Subcutaneous abdominal adipose tissue (tissue), 5 donors: ENCODE results near the gene ADCK2.
"Not testable (repeated sequence)": the region's sequence is repeated elsewhere in the genome, so short reads cannot be mapped to it uniquely, and the experiment has no call there.

ENCODE experiments used
- H3K27ac ChIP-seq: one replicate; pipeline ENCODE4 v1.7.0; 2013; ENCODE audit warnings: low read depth, mild to moderate bottlenecking, inconsistent platforms, low read length, moderate library complexity
- H3K27me3 ChIP-seq, 5 donors: one replicate each; pipeline ENCODE4 v1.7.0; 2013; ENCODE audit warnings: low read length in 5 of 5, inconsistent platforms in 1 of 5; ENCODE audit not compliant: control insufficient read depth in 5 of 5, insufficient read depth in 4 of 5
- H3K36me3 ChIP-seq, 5 donors: one replicate each; pipeline ENCODE4 v1.7.0; 2013; ENCODE audit warnings: low read length in 5 of 5; ENCODE audit not compliant: control insufficient read depth in 5 of 5, insufficient read depth in 5 of 5
- H3K4me1 ChIP-seq, 5 donors: one replicate each; pipeline ENCODE4 v1.7.0; 2013; ENCODE audit warnings: low read length in 5 of 5, mild to moderate bottlenecking in 3 of 5, moderate library complexity in 1 of 5; ENCODE audit not compliant: control insufficient read depth in 5 of 5, insufficient read depth in 5 of 5
- H3K4me3 ChIP-seq, 5 donors: one replicate each; pipeline ENCODE4 v1.7.0; 2013; ENCODE audit warnings: low read length in 5 of 5, low read depth in 1 of 5
- H3K9ac ChIP-seq, 5 donors: one replicate each; pipeline ENCODE4 v1.7.0; 2013; ENCODE audit warnings: low read length in 5 of 5, mild to moderate bottlenecking in 4 of 5, moderate library complexity in 3 of 5
- H3K9me3 ChIP-seq, 5 donors: one replicate each; pipeline ENCODE4 v1.7.0; 2013; ENCODE audit warnings: low read length in 5 of 5; ENCODE audit not compliant: control insufficient read depth in 5 of 5
- donor health status: healthy.
- donor health status: healthy.
- donor health status: healthy.
- donor health status: healthy.
- donor health status: healthy.

The ADCK2 gene

DNA sequence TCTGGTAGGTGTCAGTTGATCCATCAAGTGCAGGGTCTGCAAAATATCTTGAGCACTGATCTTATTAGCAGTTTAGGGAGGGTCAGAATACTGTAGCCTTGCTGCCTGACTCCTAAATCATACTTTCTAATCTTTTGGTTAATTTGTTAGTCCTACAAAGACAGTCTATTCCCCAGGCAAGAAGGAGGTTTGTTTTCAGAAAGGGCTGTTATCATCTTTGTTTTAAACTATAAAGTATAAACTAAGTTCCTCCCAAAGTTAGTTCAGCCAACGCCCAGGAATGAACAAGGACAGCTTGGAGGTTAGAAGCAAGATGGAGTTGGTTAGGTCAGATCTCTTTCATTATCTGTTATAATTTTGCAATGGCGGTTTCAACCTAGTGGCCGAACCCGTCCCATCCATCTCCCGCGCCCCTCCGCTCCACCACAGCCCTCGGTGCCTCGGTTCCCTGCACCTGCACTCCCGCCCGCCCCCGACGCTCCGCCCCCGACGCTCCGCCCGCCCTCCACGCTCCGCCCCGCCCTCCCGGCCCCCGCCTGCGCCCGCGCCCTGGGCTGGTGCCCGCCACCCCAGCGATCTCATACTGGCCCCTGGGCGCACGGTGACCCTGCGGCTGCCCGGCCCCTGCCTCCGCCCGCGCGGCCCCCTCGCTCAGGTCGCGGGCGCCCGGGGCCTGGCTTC is at the start of gene ADCK2:
Gene ADCK2 (plus strand): TSS at position 564 of the 681 bp plus-strand sequence. CDS start 386 bp downstream, outside the sequence.
- H3K27ac ChIP-seq = peak within 1 kb of the TSS; percentile 69
- no peaks in the 10 kb centered on the region for H3K9me3 ChIP-seq
- no peaks in the 10 kb centered on the region for H3K36me3 ChIP-seq
- H3K4me1 ChIP-seq = peaks cover 0 to 44% (median 32%) of the 10 kb centered on the region in 5 donors
- peak within 1 kb of the TSS in 4 of 5 donors; percentile 56 to 85 (median 82) for H3K9ac ChIP-seq
- H3K27me3 ChIP-seq = no peaks in the 10 kb centered on the region
- H3K4me3 ChIP-seq = peak within 1 kb of the TSS; percentile 54 to 87 (median 82)

DNA sequence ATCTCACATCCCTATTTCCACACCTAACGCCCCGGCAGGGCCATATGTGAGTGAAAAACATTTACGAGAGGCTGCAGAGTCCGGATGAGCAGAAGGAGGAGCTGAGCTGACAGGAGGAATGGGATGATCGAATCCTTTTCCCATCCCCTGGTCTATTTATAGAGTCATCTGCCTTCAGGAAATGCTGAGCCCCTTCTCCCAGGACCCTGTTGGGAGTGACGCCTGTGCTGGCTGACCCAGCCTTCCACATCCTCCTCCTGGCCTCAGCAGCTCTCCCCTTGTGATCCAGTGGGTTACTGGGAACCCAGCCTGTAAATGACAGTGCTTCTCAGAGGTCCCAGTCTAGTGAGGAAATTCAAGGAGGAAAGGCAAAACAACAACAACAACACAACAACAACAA is 48.8 kb upstream of the ADCK2 start:
- no peaks in the 10 kb centered on the region for H3K36me3 ChIP-seq
- H3K27ac ChIP-seq = peak overlapping the region; percentile 35
- no peaks in the 10 kb centered on the region for H3K9me3 ChIP-seq
- no peak overlapping the region for H3K4me3 ChIP-seq
- H3K4me1 ChIP-seq = peaks cover 9 to 49% (median 29%) of the 10 kb centered on the region in 5 donors
- no peak overlapping the region for H3K9ac ChIP-seq
- no peaks in the 10 kb centered on the region for H3K27me3 ChIP-seq

GRCh38 chr7:140624392-140625191 is 48.2 kb upstream of the ADCK2 start:
- H3K9me3 ChIP-seq = no peaks in the 10 kb centered on the region
- H3K27me3 ChIP-seq = no peaks in the 10 kb centered on the region
- H3K4me3 ChIP-seq = no peak overlapping the region
- no peaks in the 10 kb centered on the region for H3K36me3 ChIP-seq
- peak overlapping the region; percentile 35 for H3K27ac ChIP-seq
- no peak overlapping the region for H3K9ac ChIP-seq
- peaks cover 9 to 55% (median 29%) of the 10 kb centered on the region in 5 donors for H3K4me1 ChIP-seq

DNA sequence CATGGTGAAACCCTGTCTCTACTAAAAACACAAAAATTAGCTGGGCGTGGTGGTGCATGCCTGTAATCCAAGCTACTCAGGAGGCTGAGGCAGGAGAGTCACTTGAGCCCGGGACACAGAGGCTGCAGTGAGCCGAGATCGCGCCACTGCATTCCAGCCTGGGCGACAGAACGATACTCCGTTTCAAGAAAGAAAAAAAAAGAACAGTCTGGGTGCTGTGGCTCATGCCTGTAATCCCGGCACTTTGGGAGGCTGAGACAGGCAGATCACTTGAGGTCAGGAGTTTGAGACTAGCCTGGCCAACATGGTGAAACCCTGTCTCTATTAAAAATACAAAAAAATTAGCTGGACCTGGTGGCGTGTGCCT is 47.6 kb upstream of the ADCK2 start:
- not testable (repeated sequence) for H3K9ac ChIP-seq, H3K9me3 ChIP-seq, H3K27ac ChIP-seq, H3K36me3 ChIP-seq, H3K27me3 ChIP-seq, H3K4me3 ChIP-seq
- peaks cover 9 to 55% (median 29%) of the 10 kb centered on the region in 5 donors for H3K4me1 ChIP-seq

DNA sequence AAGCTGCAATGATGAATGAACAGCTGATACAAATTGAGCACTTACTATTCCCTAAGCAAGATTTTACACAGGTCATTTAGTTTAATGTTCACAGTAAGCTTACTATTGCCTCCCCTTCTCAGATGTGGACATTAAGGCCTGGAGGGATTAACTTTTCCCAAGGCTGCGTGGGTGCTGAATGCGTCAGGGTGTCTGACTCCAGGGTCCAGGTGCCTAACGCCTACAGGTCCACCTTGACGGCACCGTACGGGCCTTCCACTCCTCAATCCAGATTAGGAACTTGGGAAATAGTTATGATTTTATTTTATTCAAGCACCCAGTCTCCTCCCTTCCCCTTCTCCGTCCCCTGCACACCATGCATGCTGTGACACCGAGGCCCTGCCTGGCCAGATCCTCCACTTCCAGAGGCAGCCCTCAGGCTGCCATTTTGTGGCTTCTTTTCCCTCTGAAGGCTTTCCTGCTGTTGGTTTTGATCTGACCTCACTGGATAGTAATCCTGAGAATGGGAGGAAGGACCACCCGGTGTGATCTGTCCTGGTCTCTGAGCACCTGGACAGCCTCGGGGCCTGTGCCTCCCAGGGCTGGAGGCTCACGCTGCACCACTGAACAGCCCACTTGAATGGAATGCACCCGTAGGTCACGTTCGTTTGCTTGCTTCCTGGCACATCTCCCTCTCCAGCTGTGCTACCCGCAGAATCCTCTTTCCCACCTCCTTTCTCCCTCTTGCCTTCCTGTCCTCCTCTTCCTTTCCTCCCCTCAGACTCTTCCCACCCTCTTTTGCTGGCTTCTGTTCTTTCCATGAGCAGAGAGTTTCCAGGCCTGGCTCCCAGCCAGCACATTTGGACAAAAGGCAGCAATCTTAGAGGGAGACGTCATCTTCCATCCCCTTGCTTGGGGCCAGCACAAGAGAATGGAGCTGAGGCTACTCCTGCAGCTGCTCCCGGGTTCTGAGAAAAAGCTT is 46.6 kb upstream of the ADCK2 start:
- H3K4me1 ChIP-seq = peaks cover 13 to 61% (median 35%) of the 10 kb centered on the region in 5 donors
- no peaks in the 10 kb centered on the region for H3K36me3 ChIP-seq
- peak overlapping the region; percentile 47 for H3K27ac ChIP-seq
- no peaks in the 10 kb centered on the region for H3K9me3 ChIP-seq
- H3K27me3 ChIP-seq = no peaks in the 10 kb centered on the region
- peak overlapping the region in 2 of 5 donors; percentile 2 to 25 for H3K4me3 ChIP-seq
- peak overlapping the region in 1 of 5 donors; percentile 7 for H3K9ac ChIP-seq

GRCh38 chr7:140631021-140631420 is 41.7 kb upstream of the ADCK2 start:
- H3K9ac ChIP-seq = no peak overlapping the region
- no peaks in the 10 kb centered on the region for H3K9me3 ChIP-seq
- H3K4me1 ChIP-seq = peaks cover 13 to 69% (median 44%) of the 10 kb centered on the region in 5 donors
- peaks cover 0 to 4% (median 0%) of the 10 kb centered on the region in 5 donors for H3K27me3 ChIP-seq
- H3K4me3 ChIP-seq = no peak overlapping the region
- H3K36me3 ChIP-seq = no peaks in the 10 kb centered on the region
- H3K27ac ChIP-seq = peak overlapping the region; percentile 54

DNA sequence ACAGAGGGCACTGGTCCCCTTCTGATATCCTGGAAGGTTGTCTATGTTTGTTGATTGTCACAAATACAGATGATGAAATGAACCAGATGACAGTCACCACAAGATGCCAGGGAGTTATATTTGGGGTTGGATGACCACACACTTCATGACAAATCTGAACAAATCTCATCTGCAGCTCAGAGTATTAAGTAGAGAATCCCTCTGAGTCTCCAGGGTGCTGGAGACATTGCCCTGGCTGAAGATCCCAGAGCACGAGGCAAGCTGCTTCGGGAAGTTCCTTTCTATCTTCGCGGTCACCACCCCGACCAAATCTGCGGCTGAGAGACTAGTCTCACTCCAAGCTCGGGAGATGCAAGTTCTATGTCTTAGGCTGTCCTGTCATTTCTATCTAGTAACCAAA is 41.1 kb upstream of the ADCK2 start:
- peak overlapping the region; percentile 54 for H3K27ac ChIP-seq
- H3K36me3 ChIP-seq = no peaks in the 10 kb centered on the region
- H3K4me1 ChIP-seq = peaks cover 14 to 68% (median 44%) of the 10 kb centered on the region in 5 donors
- H3K9me3 ChIP-seq = no peaks in the 10 kb centered on the region
- peaks cover 0 to 9% (median 0%) of the 10 kb centered on the region in 5 donors for H3K27me3 ChIP-seq
- H3K4me3 ChIP-seq = no peak overlapping the region
- H3K9ac ChIP-seq = no peak overlapping the region

GRCh38 chr7:140635345-140635744 is 37.4 kb upstream of the ADCK2 start:
- peaks cover 14 to 73% (median 56%) of the 10 kb centered on the region in 5 donors for H3K4me1 ChIP-seq

GRCh38 chr7:140635816-140636215 is 36.9 kb upstream of the ADCK2 start:
- H3K4me3 ChIP-seq = peak overlapping the region in 1 of 5 donors; percentile 36
- H3K27ac ChIP-seq = peak overlapping the region; percentile 18

More at GRCh38 chr7:140635345-140635744, 37.4 kb upstream of the ADCK2 start:
- no peak overlapping the region for H3K9ac ChIP-seq
- H3K9me3 ChIP-seq = no peaks in the 10 kb centered on the region
- no peaks in the 10 kb centered on the region for H3K36me3 ChIP-seq
- H3K27ac ChIP-seq = peak overlapping the region; percentile 18
- H3K4me3 ChIP-seq = peak overlapping the region in 1 of 5 donors; percentile 36
- peaks cover 4 to 25% (median 9%) of the 10 kb centered on the region in 5 donors for H3K27me3 ChIP-seq

More at GRCh38 chr7:140635816-140636215, 36.9 kb upstream of the ADCK2 start:
- peak overlapping the region in 1 of 5 donors; percentile 46 for H3K9ac ChIP-seq
- peaks cover 13 to 73% (median 55%) of the 10 kb centered on the region in 5 donors for H3K4me1 ChIP-seq
- H3K27me3 ChIP-seq = peaks cover 4 to 25% (median 9%) of the 10 kb centered on the region in 5 donors
- H3K9me3 ChIP-seq = no peaks in the 10 kb centered on the region
- no peaks in the 10 kb centered on the region for H3K36me3 ChIP-seq
